HUES48 (cell line): ENCODE measurements around the gene PKD1L1.

Source experiments
- H3K27ac ChIP-seq: one replicate; pipeline ENCODE4 v1.7.0; 2013; ENCODE audit warnings: low read depth, low read length, inconsistent platforms
- H3K27me3 ChIP-seq: 2 replicates; pipeline ENCODE4 v1.6.1; 2013; ENCODE audit warnings: mild to moderate bottlenecking, low read length; ENCODE audit not compliant: control insufficient read depth, insufficient read depth
- H3K36me3 ChIP-seq: 2 replicates; pipeline ENCODE4 v1.6.1; 2013; ENCODE audit warnings: low read length; ENCODE audit not compliant: control insufficient read depth, insufficient read depth
- H3K4me1 ChIP-seq: 2 replicates; pipeline ENCODE4 v1.6.1; 2013; ENCODE audit warnings: mild to moderate bottlenecking, low read length; ENCODE audit not compliant: control insufficient read depth, insufficient read depth
- H3K4me3 ChIP-seq: 2 replicates; pipeline ENCODE4 v1.5.1; 2013; ENCODE audit warnings: mild to moderate bottlenecking, low read depth, low read length
- H3K9ac ChIP-seq: 2 replicates; pipeline ENCODE4 v1.6.1; 2013; ENCODE audit warnings: mild to moderate bottlenecking, low read depth, low read length, moderate library complexity
- H3K9me3 ChIP-seq: 2 replicates; pipeline ENCODE4 v1.6.1; 2013; ENCODE audit warnings: low read length; ENCODE audit not compliant: control insufficient read depth, insufficient read depth

Gene PKD1L1

GRCh38 chr7:47852330-47853245, 95.7 kb downstream of the PKD1L1 start:
- H3K36me3 ChIP-seq = no peaks in the 10 kb centered on the region
- H3K9ac ChIP-seq = no peak overlapping the region
- H3K9me3 ChIP-seq = no peaks in the 10 kb centered on the region
- H3K27ac ChIP-seq = no peak overlapping the region
- no peaks in the 10 kb centered on the region for H3K4me1 ChIP-seq
- H3K27me3 ChIP-seq = no peaks in the 10 kb centered on the region
- H3K4me3 ChIP-seq = no peak overlapping the region

- Histone ChIP-seq H3K9ac (no peak overlapping the region), H3K27me3 (no peaks in the 10 kb centered on the region), H3K4me3 (no peak overlapping the region), H3K4me1 (no peaks in the 10 kb centered on the region), H3K9me3 (no peaks in the 10 kb centered on the region), H3K27ac (no peak overlapping the region), H3K36me3 (no peaks in the 10 kb centered on the region)
Measured at GRCh38 chr7:47847207-47847606, 101.1 kb downstream of the PKD1L1 start.

GRCh38 chr7:47846138-47846836, 102.0 kb downstream of the PKD1L1 start:
- Histone ChIP-seq H3K4me1 (no peaks in the 10 kb centered on the region), H3K9me3 (no peaks in the 10 kb centered on the region), H3K27ac (no peak overlapping the region), H3K4me3 (no peak overlapping the region), H3K9ac (no peak overlapping the region), H3K36me3 (no peaks in the 10 kb centered on the region), H3K27me3 (no peaks in the 10 kb centered on the region)

GRCh38 chr7:47844311-47844710, 104.0 kb downstream of the PKD1L1 start:
- H3K4me1 ChIP-seq = no peaks in the 10 kb centered on the region
- no peaks in the 10 kb centered on the region for H3K27me3 ChIP-seq
- no peaks in the 10 kb centered on the region for H3K9me3 ChIP-seq
- no peak overlapping the region for H3K27ac ChIP-seq
- H3K36me3 ChIP-seq = no peaks in the 10 kb centered on the region
- H3K9ac ChIP-seq = no peak overlapping the region
- H3K4me3 ChIP-seq = no peak overlapping the region

GRCh38 chr7:47843291-47843690, 105.0 kb downstream of the PKD1L1 start:
- Histone ChIP-seq H3K4me3 (no peak overlapping the region), H3K9ac (no peak overlapping the region), H3K4me1 (no peaks in the 10 kb centered on the region), H3K9me3 (no peaks in the 10 kb centered on the region), H3K27me3 (no peaks in the 10 kb centered on the region), H3K36me3 (no peaks in the 10 kb centered on the region), H3K27ac (no peak overlapping the region)

- H3K27me3 ChIP-seq = no peaks in the 10 kb centered on the region
- H3K27ac ChIP-seq = no peak overlapping the region
- no peak overlapping the region for H3K4me3 ChIP-seq
- H3K9ac ChIP-seq = no peak overlapping the region
- no peaks in the 10 kb centered on the region for H3K9me3 ChIP-seq
- H3K36me3 ChIP-seq = no peaks in the 10 kb centered on the region
- H3K4me1 ChIP-seq = no peaks in the 10 kb centered on the region
Measured at GRCh38 chr7:47839381-47839780, 108.9 kb downstream of the PKD1L1 start.

- no peaks in the 10 kb centered on the region for H3K36me3 ChIP-seq
Measured at GRCh38 chr7:47837826-47838225, 110.4 kb downstream of the PKD1L1 start.

GRCh38 chr7:47836503-47837202, 111.6 kb downstream of the PKD1L1 start:
- H3K27ac ChIP-seq = no peak overlapping the region
- no peaks in the 10 kb centered on the region for H3K27me3 ChIP-seq
- H3K9me3 ChIP-seq = no peaks in the 10 kb centered on the region
- no peak overlapping the region for H3K9ac ChIP-seq
- no peaks in the 10 kb centered on the region for H3K4me1 ChIP-seq
- H3K36me3 ChIP-seq = no peaks in the 10 kb centered on the region
- no peak overlapping the region for H3K4me3 ChIP-seq

More at GRCh38 chr7:47837826-47838225, 110.4 kb downstream of the PKD1L1 start:
- Histone ChIP-seq H3K27ac (no peak overlapping the region), H3K27me3 (no peaks in the 10 kb centered on the region), H3K4me1 (no peaks in the 10 kb centered on the region), H3K4me3 (no peak overlapping the region), H3K9me3 (no peaks in the 10 kb centered on the region), H3K9ac (no peak overlapping the region)

- H3K27me3 ChIP-seq = no peaks in the 10 kb centered on the region
Measured at GRCh38 chr7:47836080-47836479, 112.2 kb downstream of the PKD1L1 start.

GRCh38 chr7:47833211-47833610, 115.1 kb downstream of the PKD1L1 start:
- no peaks in the 10 kb centered on the region for H3K27me3 ChIP-seq
- no peaks in the 10 kb centered on the region for H3K4me1 ChIP-seq
- H3K36me3 ChIP-seq = no peaks in the 10 kb centered on the region
- H3K9me3 ChIP-seq = no peaks in the 10 kb centered on the region
- no peak overlapping the region for H3K9ac ChIP-seq
- no peak overlapping the region for H3K4me3 ChIP-seq
- H3K27ac ChIP-seq = no peak overlapping the region

More at GRCh38 chr7:47836080-47836479, 112.2 kb downstream of the PKD1L1 start:
- H3K36me3 ChIP-seq = no peaks in the 10 kb centered on the region
- H3K9me3 ChIP-seq = no peaks in the 10 kb centered on the region
- H3K27ac ChIP-seq = no peak overlapping the region
- H3K4me1 ChIP-seq = no peaks in the 10 kb centered on the region
- H3K9ac ChIP-seq = no peak overlapping the region
- H3K4me3 ChIP-seq = no peak overlapping the region
